Endothelial cell of umbilical vein (primary cell): Measurements from ENCODE around the gene AK8. TPM values are rescaled to one million over a fixed set of nuclear protein-coding genes. Genes with fewer than 3 reads are reported as not detected.

Experiments used
- BruUV-seq: library from RNA; stranded (reverse); fragments of 400-500 nt; replicated peaks from 2 replicates; lab custom pipeline; 2021; lab: Mats Ljungman, UMichigan
- CTCF ChIA-PET: fragments of 300-600, 350-600 bp; sonication (Branson Sonifier 250); formaldehyde crosslinking; loops from one replicate; lab custom pipeline; 2021; ENCODE audit warnings: antibody characterized with exemption, inconsistent platforms; lab: Charles Lee
- POLR2A ChIA-PET: fragments of 300-600, 350-600 bp; sonication (Branson Sonifier 250); formaldehyde crosslinking; loops from one replicate; lab custom pipeline; 2021; ENCODE audit warnings: antibody characterized with exemption, inconsistent platforms; lab: Charles Lee
- DNase-seq: peaks from one replicate; pipeline ENCODE4 v3.0.0-alpha.2; 2011; ENCODE audit warnings: low read depth, low spot score
- FAIRE-seq: peaks from 2 replicates; lab custom pipeline; 2011; peaks lifted over from hg19 to GRCh38; lab: Jason Lieb, UNC
- H2AFZ ChIP-seq: 2 replicates; pipeline ENCODE4 v1.6.0; 2012; ENCODE audit warnings: low read depth, low read length, control low read depth, inconsistent platforms
- H3K27ac ChIP-seq: 2 replicates; pipeline ENCODE4 v1.5.1; 2011; ENCODE audit warnings: low read depth, mild to moderate bottlenecking, control low read depth, low read length, moderate library complexity; ENCODE audit not compliant: insufficient read depth
- H3K27me3 ChIP-seq, 2 experiments: 2 replicates each; pipeline versions ENCODE4 v1.6.0 to v1.6.1; 2011; ENCODE audit warnings: low read length in 2 of 2, mixed read lengths in 1 of 2; ENCODE audit not compliant: control insufficient read depth in 2 of 2, insufficient read depth in 2 of 2
- H3K36me3 ChIP-seq, 2 experiments: 2 replicates in 1 of 2; 3 replicates in 1 of 2; pipeline ENCODE4 v1.5.1; 2011; ENCODE audit warnings: low read length in 2 of 2, mild to moderate bottlenecking in 1 of 2, moderate library complexity in 1 of 2; ENCODE audit not compliant: control insufficient read depth in 2 of 2, insufficient read depth in 2 of 2; ENCODE audit errors: extremely low read depth in 1 of 2
- H3K4me1 ChIP-seq: 3 replicates; pipeline ENCODE4 v1.5.1; 2011; ENCODE audit warnings: mild to moderate bottlenecking, low read length; ENCODE audit not compliant: control insufficient read depth, insufficient read depth; ENCODE audit errors: extremely low read depth
- H3K4me2 ChIP-seq: 2 replicates; pipeline ENCODE4 v1.6.1; 2011; ENCODE audit warnings: low read length, control low read depth, mixed read lengths; ENCODE audit not compliant: insufficient read depth
- H3K4me3 ChIP-seq, 3 experiments: fragments of 200-600 bp in 1 of 3; sonication (generic), shearing (Covaris generic) in 1 of 3; replicated peaks in 1 of 3; 2 replicates each; pipeline ENCODE4 v1.5.1; 2011 to 2016; ENCODE audit warnings: control low read depth in 3 of 3, low read length in 3 of 3, mild to moderate bottlenecking in 2 of 3, inconsistent platforms in 1 of 3, low read depth in 1 of 3, moderate library complexity in 1 of 3; ENCODE audit not compliant: insufficient read depth in 1 of 3
- H3K79me2 ChIP-seq: 2 replicates; pipeline ENCODE4 v1.6.0; 2012; ENCODE audit warnings: low read length, inconsistent platforms; ENCODE audit not compliant: control insufficient read depth, insufficient read depth
- H3K9ac ChIP-seq: replicated peaks from 2 replicates; pipeline ENCODE3; 2011; ENCODE audit warnings: low read length, control low read depth; ENCODE audit not compliant: insufficient read depth; ENCODE audit errors: extremely low read depth
- H3K9me1 ChIP-seq: replicated peaks from 3 replicates; pipeline ENCODE4 v1.6.0; 2011; ENCODE audit warnings: mild to moderate bottlenecking, low read length; ENCODE audit not compliant: control insufficient read depth, insufficient read depth; ENCODE audit errors: extremely low read depth
- H3K9me3 ChIP-seq: replicated peaks from 2 replicates; pipeline ENCODE4 v1.5.1; 2012; ENCODE audit warnings: low read length, inconsistent platforms; ENCODE audit not compliant: control insufficient read depth, insufficient read depth
- H4K20me1 ChIP-seq: replicated peaks from 2 replicates; pipeline ENCODE3; 2011; ENCODE audit warnings: mild to moderate bottlenecking, low read length; ENCODE audit not compliant: control insufficient read depth, insufficient read depth; ENCODE audit errors: extremely low read depth
- CTCF ChIP-seq, 2 donors: IDR thresholded peaks; 1 replicate in 1 of 2; 2 replicates in 1 of 2; pipeline ENCODE4 v1.5.1; 2011; ENCODE audit warnings: low read length in 2 of 2, mild to moderate bottlenecking in 2 of 2, moderate library complexity in 2 of 2, control low read depth in 1 of 2, inconsistent platforms in 1 of 2, low read depth in 1 of 2; ENCODE audit not compliant: insufficient read depth in 1 of 2; ENCODE audit errors: extremely low read depth in 1 of 2
- EZH2 ChIP-seq: IDR thresholded peaks from 2 replicates; pipeline ENCODE4 v1.6.1; 2012; ENCODE audit warnings: borderline replicate concordance, low read depth, mild to moderate bottlenecking, moderate library complexity, low read length, inconsistent platforms; ENCODE audit not compliant: severe bottlenecking
- FOS ChIP-seq: IDR thresholded peaks from 2 replicates; pipeline ENCODE4 v1.6.1; 2011; ENCODE audit warnings: mild to moderate bottlenecking, low read length, moderate library complexity, borderline replicate concordance; ENCODE audit not compliant: insufficient read depth
- GATA2 ChIP-seq: IDR thresholded peaks from 2 replicates; pipeline ENCODE4 v1.7.0; 2011; ENCODE audit warnings: low read depth, mild to moderate bottlenecking, moderate library complexity, mixed read lengths, low read length; ENCODE audit not compliant: insufficient read length, insufficient read depth
- JUN ChIP-seq: IDR thresholded peaks from 2 replicates; pipeline ENCODE4 v1.6.1; 2011; ENCODE audit warnings: borderline replicate concordance, low read depth; ENCODE audit not compliant: insufficient read length, insufficient read depth
- MAX ChIP-seq: IDR thresholded peaks from 2 replicates; pipeline ENCODE4 v1.6.1; 2011; ENCODE audit not compliant: insufficient read depth, insufficient read length
- MYC ChIP-seq: IDR thresholded peaks from one replicate; pipeline ENCODE4 v1.6.1; 2011; ENCODE audit warnings: mild to moderate bottlenecking, low read depth, low read length
- POLR2A ChIP-seq: IDR thresholded peaks from 2 replicates; pipeline ENCODE4 v1.6.1; 2012; ENCODE audit warnings: low read depth, mild to moderate bottlenecking, control low read depth, low read length
- POLR2AphosphoS5 ChIP-seq: IDR thresholded peaks from 2 replicates; pipeline ENCODE4 v1.6.1; 2012; ENCODE audit warnings: low read depth, mild to moderate bottlenecking, control low read depth, low read length, moderate library complexity; ENCODE audit not compliant: insufficient read depth
- dilution Hi-C: fragments of 300-500 bp; cut with MboI; formaldehyde crosslinking; loops from one replicate; pipeline ENCODE4 v1.15.0; 2019; ENCODE audit warnings: low sequenced_read_pairs; ENCODE audit not compliant: extremely low pct_ligation_motif_present
- intact Hi-C: fragments of 100-400 bp; cut with micrococcal nuclease; formaldehyde crosslinking; loops from one replicate; pipeline ENCODE4 v1.10.0; 2022
- polyA plus RNA-seq, 4 experiments: library from polyadenylated mRNA; depleted of rRNA in 3 of 4; stranded (reverse) in 3 of 4; unstranded in 1 of 4; fragments of >200 nt; gene quantifications; 2 replicates each; pipeline versions ENCODE4 v1.2.1 to v1.2.3, GENCODE V29; 2011 to 2012; ENCODE audit warnings: missing spikeins in 1 of 4
- total RNA-seq: library from RNA; stranded (reverse); gene quantifications from 2 replicates; pipeline ENCODE4 v1.2.3, GENCODE V29; 2021

AK8 gene
- total and polyA plus RNA-seq, 2 donors (not counting 3 experiments of a cell fraction or from before 2014, with no cell fraction given), result 0.06 TPM; not detected in 1

- BruUV-seq, result no TSS peak
- Histone ChIP-seq H3K79me2 (no peaks in the 10 kb centered on the region), H3K27me3 (no peaks in the 10 kb centered on the region), H3K27ac (no peak overlapping the region), H3K9me3 (no peaks in the 10 kb centered on the region), H3K9me1 (no peaks in the 10 kb centered on the region), H3K4me2 (no peak overlapping the region), H3K4me1 (no peaks in the 10 kb centered on the region), H2AFZ (no peak overlapping the region), H3K4me3 (no peak overlapping the region), H3K36me3 (no peaks in the 10 kb centered on the region), H3K9ac (no peak overlapping the region), H4K20me1 (no peaks in the 10 kb centered on the region)
- FAIRE-seq, result no peak
- TF ChIP-seq POLR2AphosphoS5 (no peak), JUN (no peak)
- CTCF ChIA-PET, result interaction anchor here (1.6 kb wide), 1 partner anchor 12 kb away, joined by 5 read pairs; no protein-coding TSS in a partner anchor
- intact Hi-C loops (no loop called here), dilution Hi-C loops (no loop called here)
- no peak for DNase-seq
- POLR2A ChIA-PET, result no interaction called here
These were observed 145.5 kb downstream of the AK8 start for GRCh38 chr9:132732326-132733259.

- no peaks in the 10 kb centered on the region for H4K20me1 ChIP-seq
- POLR2A ChIA-PET, result no interaction called here
- no peak overlapping the region for H2AFZ ChIP-seq
- no peaks in the 10 kb centered on the region for H3K9me3 ChIP-seq
- H3K27me3 ChIP-seq, result no peaks in the 10 kb centered on the region
- no peaks in the 10 kb centered on the region for H3K36me3 ChIP-seq
- H3K4me2 ChIP-seq, result no peak overlapping the region
- no peak overlapping the region for H3K27ac ChIP-seq
- no peak for TF ChIP-seq FOS
- no peak for TF ChIP-seq EZH2
- TF ChIP-seq MYC, result no peak
- no peak for TF ChIP-seq JUN
- TF ChIP-seq CTCF (IDR thresholded peaks at IDR 0.05; ENCODE audit: extremely low read depth in 1 of 2, insufficient read depth in 1 of 2, low read depth in 1 of 2, low read length in 2 of 2), result no peak
- TF ChIP-seq POLR2AphosphoS5, result no peak
- no peak for TF ChIP-seq POLR2A
- no peak for TF ChIP-seq MAX
- no peak for TF ChIP-seq GATA2
- H3K4me1 ChIP-seq, result no peaks in the 10 kb centered on the region
- DNase-seq (no peak), FAIRE-seq (no peak)
- CTCF ChIA-PET, result interaction anchor here (1.2 kb wide), 2 partner anchors 14 to 38 kb away, joined by 3 read pairs; no protein-coding TSS in a partner anchor
- H3K9me1 ChIP-seq, result no peaks in the 10 kb centered on the region
- no peak overlapping the region for H3K4me3 ChIP-seq
- no peak overlapping the region for H3K9ac ChIP-seq
- BruUV-seq, result no TSS peak
- dilution Hi-C loops (no loop called here), intact Hi-C loops (no loop called here)
- no peaks in the 10 kb centered on the region for H3K79me2 ChIP-seq
These were observed 146.9 kb downstream of the AK8 start for GRCh38 chr9:132731230-132731629.
